Esophagus muscularis mucosa (tissue), 4 donors: ENCODE results near the gene KIF19. TPM values are rescaled to one million over a fixed set of nuclear protein-coding genes. Genes with fewer than 3 reads are reported as not detected.

Experiments
- DNase-seq: peaks from one replicate; pipeline ENCODE4 v3.0.0-alpha.2; 2017; ENCODE audit errors: extremely low spot score
- H3K27ac ChIP-seq, 4 donors: fragments of 200-600 bp; sonication (generic); replicated peaks in 1 of 4; 1 replicate in 3 of 4; 2 replicates in 1 of 4; pipeline ENCODE4 v1.5.1; 2016 to 2019; ENCODE audit warnings: mild to moderate bottlenecking in 1 of 4
- H3K27me3 ChIP-seq, 4 donors: fragments of 200-600 bp; sonication (generic); one replicate each; pipeline versions ENCODE4 v1.5.1 to v1.6.0; 2016 to 2019
- H3K36me3 ChIP-seq, 4 donors: fragments of 200-600 bp; sonication (generic); one replicate each; pipeline ENCODE4 v1.5.1; 2016 to 2019
- H3K4me1 ChIP-seq, 4 donors: fragments of 200-600 bp; sonication (generic); one replicate each; pipeline ENCODE4 v1.5.1; 2016 to 2019
- H3K4me3 ChIP-seq, 4 donors: fragments of 200-600 bp; sonication (generic); 1 replicate in 2 of 4; 2 replicates in 2 of 4; pipeline ENCODE4 v1.5.1; 2016 to 2019; ENCODE audit warnings: mild to moderate bottlenecking in 4 of 4, moderate library complexity in 1 of 4
- H3K9me3 ChIP-seq, 4 donors: fragments of 200-600 bp; sonication (generic); 1 replicate in 3 of 4; 2 replicates in 1 of 4; pipeline ENCODE4 v1.5.1; 2016 to 2019
- CTCF ChIP-seq, 3 experiments: fragments of 200-600 bp in 2 of 3; fragments of 450-650 bp in 1 of 3; sonication (generic) in 2 of 3; IDR thresholded peaks; one replicate each; pipeline ENCODE4 v1.5.1; 2017 to 2019; ENCODE audit warnings: antibody characterized with exemption in 3 of 3, mild to moderate bottlenecking in 2 of 3, moderate library complexity in 1 of 3
- EP300 ChIP-seq: sonication (generic); formaldehyde crosslinking; IDR thresholded peaks from one replicate; pipeline ENCODE4 v1.6.1; 2017; ENCODE audit warnings: antibody characterized with exemption
- POLR2A ChIP-seq: fragments of 450-650 bp; IDR thresholded peaks from one replicate; pipeline ENCODE4 v1.6.1; 2017; ENCODE audit warnings: antibody characterized with exemption, moderate library complexity, mild to moderate bottlenecking, low read depth
- POLR2AphosphoS5 ChIP-seq, 2 donors: sonication (generic); formaldehyde crosslinking; IDR thresholded peaks; one replicate each; pipeline ENCODE4 v1.6.1; 2017; ENCODE audit warnings: antibody characterized with exemption in 2 of 2
- WGBS: methylation state at CpG from one replicate; pipeline ENCODE4 v1.1.5; 2018; 5-methylcytosine and 5-hydroxymethylcytosine counted together
- intact Hi-C: fragments of 100-400 bp; cut with DNase I; formaldehyde crosslinking; loops from one replicate; pipeline ENCODE4 v1.15.1; 2023
- total RNA-seq, 4 donors: library from RNA; depleted of rRNA; stranded (reverse); fragments of >200 nt; gene quantifications; one replicate each; pipeline versions ENCODE4 v1.1.0 to v1.2.1, GENCODE V29; 2016

Gene KIF19
- total RNA-seq, 4 donors from 2014 or later, result under 0.01 to 3.8 (median 1.3) TPM

- DNase-seq, result no peak
- Histone ChIP-seq H3K4me3 (peak overlapping the region; percentile 26 to 43 (median 38)), H3K4me1 (peaks cover 0 to 34% (median 23%) of the 10 kb centered on the region in 4 donors), H3K27ac (no peak overlapping the region), H3K9me3 (no peaks in the 10 kb centered on the region), H3K36me3 (no peaks in the 10 kb centered on the region), H3K27me3 (peaks cover 0 to 100% (median 47%) of the 10 kb centered on the region in 4 donors)
- TF ChIP-seq EP300 (no peak), POLR2AphosphoS5 (IDR thresholded peaks at IDR 0.05) (no peak), CTCF (IDR thresholded peaks at IDR 0.05) (no peak), POLR2A (no peak)
- intact Hi-C loops, result no loop called here
- WGBS, result 18% methylated on average over 8 of the region's 105 CpGs
Measured at GRCh38 chr17:74356646-74357465, 30.8 kb downstream of the KIF19 start.

DNA sequence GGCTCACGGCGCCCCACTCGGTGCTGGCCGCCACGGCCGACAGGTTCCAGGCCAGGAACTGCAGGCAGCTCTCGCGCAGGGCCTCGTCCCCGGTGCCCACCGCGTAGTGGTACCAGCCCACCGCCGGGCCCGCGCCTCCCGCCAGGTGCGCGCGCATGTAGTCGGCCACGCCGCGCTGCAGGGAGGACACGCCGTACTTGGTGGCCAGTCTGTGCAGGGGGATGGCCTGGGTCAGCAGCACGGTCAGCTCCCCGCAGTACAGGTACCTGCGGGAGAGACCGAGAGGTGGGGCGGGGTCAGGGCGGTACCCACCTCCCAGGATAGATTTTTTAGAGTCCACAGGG, 31.4 kb downstream of the KIF19 start:
- Histone ChIP-seq H3K4me3 (peak overlapping the region; percentile 26 to 43 (median 38)), H3K4me1 (peaks cover 0 to 36% (median 23%) of the 10 kb centered on the region in 4 donors), H3K36me3 (no peaks in the 10 kb centered on the region), H3K27ac (no peak overlapping the region), H3K9me3 (no peaks in the 10 kb centered on the region), H3K27me3 (peaks cover 0 to 100% (median 50%) of the 10 kb centered on the region in 4 donors)
- intact Hi-C loops, result no loop called here
- WGBS, result 32% methylated on average over 17 of the region's 32 CpGs
- no peak for DNase-seq
- TF ChIP-seq POLR2A, result no peak
- TF ChIP-seq EP300, result no peak
- TF ChIP-seq POLR2AphosphoS5 (IDR thresholded peaks at IDR 0.05), result no peak

DNA sequence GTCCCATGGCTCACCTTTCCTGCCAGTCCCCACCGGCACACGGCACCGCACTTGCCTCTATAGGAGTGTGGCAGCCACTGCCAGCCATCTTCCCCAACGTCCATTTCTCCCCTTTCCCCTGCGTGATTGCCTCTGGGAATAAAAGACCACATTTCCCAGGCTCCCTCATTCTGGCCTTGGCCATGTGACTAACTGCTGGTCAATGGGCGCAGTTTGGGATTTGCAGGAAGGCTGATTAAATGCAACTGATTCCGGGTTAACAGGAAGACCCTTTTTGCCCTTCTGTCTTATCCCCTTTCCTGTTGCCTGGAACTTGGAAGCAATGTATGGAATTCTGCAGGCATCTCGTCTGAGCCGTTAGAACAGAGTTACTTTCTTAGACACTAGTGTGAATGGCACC, 32.7 kb downstream of the KIF19 start:
- DNase-seq, result no peak
- WGBS, result 73% methylated on average over 9 of the region's 9 CpGs
- H3K4me1 ChIP-seq, result peaks cover 0 to 36% (median 23%) of the 10 kb centered on the region in 4 donors
- no peaks in the 10 kb centered on the region for H3K9me3 ChIP-seq
- intact Hi-C loops, result no loop called here
- no peak overlapping the region for H3K4me3 ChIP-seq
- peaks cover 0 to 100% (median 46%) of the 10 kb centered on the region in 4 donors for H3K27me3 ChIP-seq
- TF ChIP-seq POLR2A (no peak), EP300 (no peak), POLR2AphosphoS5 (IDR thresholded peaks at IDR 0.05) (no peak), CTCF (IDR thresholded peaks at IDR 0.05) (no peak)
- no peaks in the 10 kb centered on the region for H3K36me3 ChIP-seq
- no peak overlapping the region for H3K27ac ChIP-seq

DNA sequence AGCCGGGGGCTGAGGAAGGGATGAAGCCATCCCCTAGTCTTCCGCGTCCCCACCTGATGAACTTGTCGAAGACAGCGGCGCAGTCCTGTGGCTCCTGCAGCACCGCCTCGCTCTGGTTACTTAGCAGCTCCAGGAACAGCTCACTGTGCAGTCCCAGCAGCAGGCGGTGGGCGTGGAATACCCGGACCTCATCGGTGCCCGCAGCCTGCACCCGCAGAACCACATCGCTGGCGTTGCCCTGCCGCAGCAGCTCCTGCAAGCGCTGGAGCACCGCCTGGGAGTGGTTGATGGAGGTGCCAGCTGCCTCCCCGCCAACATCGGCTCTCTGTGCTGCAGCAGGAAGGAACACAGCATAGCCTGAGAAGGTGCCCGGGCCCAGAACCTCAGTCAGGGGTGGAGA, 33.9 kb downstream of the KIF19 start:
- no peak overlapping the region for H3K4me3 ChIP-seq
- 95% methylated on average over 21 of the region's 22 CpGs for WGBS
- no peaks in the 10 kb centered on the region for H3K36me3 ChIP-seq
- peaks cover 0 to 88% (median 43%) of the 10 kb centered on the region in 4 donors for H3K27me3 ChIP-seq
- no peak overlapping the region for H3K27ac ChIP-seq
- no peak for DNase-seq
- intact Hi-C loops, result loop anchor here (5.0 kb wide), 1 partner anchor 148 kb away; the partner anchor contains the start of gene TTYH2
- peaks cover 0 to 29% (median 23%) of the 10 kb centered on the region in 4 donors for H3K4me1 ChIP-seq
- no peak for TF ChIP-seq POLR2AphosphoS5 (IDR thresholded peaks at IDR 0.05)
- TF ChIP-seq CTCF (IDR thresholded peaks at IDR 0.05), result no peak
- no peak for TF ChIP-seq EP300
- no peak for TF ChIP-seq POLR2A
- H3K9me3 ChIP-seq, result no peaks in the 10 kb centered on the region

DNA sequence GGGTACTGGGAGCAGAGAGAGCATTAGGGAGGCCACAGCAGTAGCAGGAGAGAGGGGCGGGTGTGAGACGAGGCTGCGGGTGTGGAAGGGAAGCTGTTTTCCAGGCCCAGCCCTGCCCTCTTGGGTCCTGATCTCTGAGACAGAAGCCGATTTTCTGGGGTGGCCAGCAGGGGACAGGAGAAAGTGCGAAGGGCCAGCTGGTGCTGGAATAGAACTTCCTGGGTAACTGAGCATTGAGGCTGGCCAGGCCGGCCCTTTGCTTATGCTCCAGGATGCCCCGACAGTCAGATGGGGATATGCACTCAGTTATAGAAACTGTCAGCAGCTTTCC, 34.8 kb downstream of the KIF19 start:
- Histone ChIP-seq H3K36me3 (no peaks in the 10 kb centered on the region), H3K4me1 (peaks cover 0 to 29% (median 23%) of the 10 kb centered on the region in 4 donors), H3K27ac (no peak overlapping the region), H3K4me3 (no peak overlapping the region), H3K27me3 (peaks cover 0 to 78% (median 42%) of the 10 kb centered on the region in 4 donors), H3K9me3 (no peaks in the 10 kb centered on the region)
- TF ChIP-seq POLR2AphosphoS5 (IDR thresholded peaks at IDR 0.05) (no peak), CTCF (IDR thresholded peaks at IDR 0.05) (no peak), POLR2A (no peak), EP300 (no peak)
- 52% methylated on average over 7 of the region's 7 CpGs for WGBS
- DNase-seq, result no peak
- intact Hi-C loops, result loop anchor here (5.0 kb wide), 1 partner anchor 149 kb away; the partner anchor contains the start of gene TTYH2
